ENCODE measurements around the gene ARID3A. TPM values are rescaled to one million over a fixed set of nuclear protein-coding genes. Genes with fewer than 3 reads are reported as not detected.

Gene ARID3A
- total and polyA plus RNA-seq, 2 of the 8 experiments (the other 6 are each of a cell fraction or from before 2014, with no cell fraction given): 40.5 to 77.4 TPM

GRCh38 chr19:980133-980998 is 54.5 kb downstream of the ARID3A start:
- ChIA-PET POLR2A (ENCODE audit: partially characterized antibody) (interaction anchor here (0.6 to 1.9 kb wide), 7 partner anchors 10 to 175 kb away, joined by 3 to 6 read pairs (median 4); partner anchors contain the start of gene CNN2), CTCF (ENCODE audit: partially characterized antibody) (interaction anchor here (1.0 to 7.3 kb wide), 6 partner anchors 10 to 106 kb away, joined by 3 to 113 read pairs (median 7); no protein-coding TSS in a partner anchor)
- H2AFZ ChIP-seq (ENCODE audit: low read length): no peak overlapping the region
- no peak overlapping the region for H2AK5ac ChIP-seq (ENCODE audit: low read depth, low read length)
- no peaks in the 10 kb centered on the region for H3K27me3 ChIP-seq (replicated peaks in 1 of 4; ENCODE audit: control insufficient read depth in 3 of 4, extremely low read depth in 1 of 4, insufficient read depth in 3 of 4, low read length in 3 of 4)
- H2BK12ac ChIP-seq (ENCODE audit: low read depth, low read length): peak overlapping the region; percentile 80; the same call in 1 of the 2 replicates
- no peak overlapping the region for H3K23ac ChIP-seq (ENCODE audit: insufficient read length)
- H3K9ac ChIP-seq (replicated peaks in 1 of 4; ENCODE audit: extremely low read depth in 1 of 4, low read depth in 3 of 4, low read length in 3 of 4): no peak overlapping the region; a peak in 1 of 7 replicates
- peaks cover 4% of the 10 kb centered on the region; the same call in 1 of the 2 replicates for H3K23me2 ChIP-seq (ENCODE audit: low read depth, low read length)
- no peaks in the 10 kb centered on the region for H3K79me1 ChIP-seq (ENCODE audit: low read depth, low read length)
- H3K79me2 ChIP-seq (ENCODE audit: control insufficient read depth in 1 of 2, insufficient read depth in 2 of 2, low read length in 2 of 2): peaks cover 0 to 7% of the 10 kb centered on the region in 2 experiments; a peak in 2 of 4 replicates
- H3K4ac ChIP-seq (replicated peaks; ENCODE audit: insufficient read length, low read depth, low read length): no peak overlapping the region
- H3K4me3 ChIP-seq (ENCODE audit: extremely low read depth in 1 of 4, insufficient read depth in 2 of 4, low read depth in 3 of 4, low read length in 4 of 4): peak overlapping the region in 1 of 4 experiments; percentile 21; a peak in 1 of 8 replicates
- peak overlapping the region; percentile 57; the same call in 1 of the 2 replicates for H4K8ac ChIP-seq (ENCODE audit: extremely low read depth, insufficient read depth, low read length)
- H4K91ac ChIP-seq (replicated peaks; ENCODE audit: insufficient read length, low read length): peak overlapping the region; percentile 83
- H4K5ac ChIP-seq (ENCODE audit: insufficient read length, low read depth, low read length): peak overlapping the region; percentile 73
- H3K36me3 ChIP-seq (ENCODE audit: control insufficient read depth in 2 of 4, insufficient read depth in 4 of 4, low read length in 3 of 4): no peaks in the 10 kb centered on the region; a peak in 1 of 8 replicates
- H2BK120ac ChIP-seq (replicated peaks; ENCODE audit: low read depth, low read length): peak overlapping the region; percentile 55
- 72% methylated on average over 18 of the region's 32 CpGs; no CpG with 5 or more reads in 1 of the 2 experiments for WGBS, 2 experiments (ENCODE audit: extremely low coverage in 1 of 2, insufficient coverage in 1 of 2, insufficient read length in 1 of 2, insufficient replicate concordance in 2 of 2, low coverage in 1 of 2, low lambda C conversion rate in 2 of 2, missing lambda C conversion rate in 1 of 2)
- H2BK15ac ChIP-seq (ENCODE audit: low read length): peak overlapping the region; percentile 98; the same call in 1 of the 2 replicates
- DNase-seq (ENCODE audit: low read depth in 1 of 2, low spot score in 2 of 2) (peak in 1 of 2 experiments; percentile 74), FAIRE-seq (no peak)
- H3K27ac ChIP-seq (ENCODE audit: low read depth, low read length): no peak overlapping the region; the same call in 1 of the 2 replicates
- H3K18ac ChIP-seq (ENCODE audit: extremely low read depth, low read length): peak overlapping the region; percentile 83; the same call in 1 of the 2 replicates
- no peaks in the 10 kb centered on the region for H4K20me1 ChIP-seq (replicated peaks in 1 of 2; ENCODE audit: control insufficient read depth in 1 of 2, insufficient read depth in 2 of 2, low read length in 2 of 2)
- no peak overlapping the region for H3K56ac ChIP-seq (replicated peaks; ENCODE audit: insufficient read length, low read depth, low read length)
- H3K4me1 ChIP-seq (replicated peaks in 1 of 4; ENCODE audit: control insufficient read depth in 3 of 4, insufficient read depth in 4 of 4, low read length in 3 of 4): peaks cover 0 to 18% (median 12%) of the 10 kb centered on the region in 4 experiments; a peak in 5 of 7 replicates
- H3K4me2 ChIP-seq (ENCODE audit: insufficient read depth in 1 of 2, low read depth in 2 of 2, low read length in 2 of 2): peak overlapping the region; percentile 3 to 51; a peak in 3 of 4 replicates
- H3K9me3 ChIP-seq (ENCODE audit: insufficient read depth in 2 of 2, low read depth in 1 of 2, low read length in 1 of 2): no peaks in the 10 kb centered on the region
- H2BK5ac ChIP-seq (ENCODE audit: low read depth, low read length): peak overlapping the region; percentile 91
- peak overlapping the region; percentile 61; the same call in 1 of the 2 replicates for H2BK20ac ChIP-seq (ENCODE audit: low read length)
- H3K14ac ChIP-seq (ENCODE audit: insufficient read length): no peak overlapping the region
- TF ChIP-seq ASH2L (IDR thresholded peaks at IDR 0.05; ENCODE audit: low read length) (peak; percentile 44), RFX5 (IDR thresholded peaks at IDR 0.05; ENCODE audit: borderline replicate concordance, low read depth, low read length) (no peak), GABPA (IDR thresholded peaks at IDR 0.05; ENCODE audit: borderline replicate concordance, insufficient read depth, low read length) (peak; percentile 65; the same call in 1 of the 2 replicates), RXRA (IDR thresholded peaks at IDR 0.05; ENCODE audit: insufficient read depth, low read depth, low read length) (no peak), CBX8 (IDR thresholded peaks at IDR 0.05; ENCODE audit: borderline replicate concordance, low read depth, low read length) (no peak), POLR2AphosphoS5 (IDR thresholded peaks at IDR 0.05; ENCODE audit: low read depth, low read length) (no peak), POLR2A (IDR thresholded peaks at IDR 0.05; ENCODE audit: control extremely low read depth in 1 of 2, low read depth in 2 of 2, low read length in 2 of 2) (no peak), SP1 (IDR thresholded peaks at IDR 0.05; ENCODE audit: low read depth, low read length) (no peak), CBX5 (IDR thresholded peaks at IDR 0.05; ENCODE audit: low read depth, low read length) (no peak), SUZ12 (IDR thresholded peaks at IDR 0.05; ENCODE audit: low read length) (no peak), YY1 (IDR thresholded peaks at IDR 0.05; ENCODE audit: low read depth, low read length) (no peak)
